Right lung (tissue), 5 donors: ENCODE measurements around the gene ATP5MK. TPM values are rescaled to one million over a fixed set of nuclear protein-coding genes. Genes with fewer than 3 reads are reported as not detected.

ENCODE experiments used
- polyA plus RNA-seq, 5 donors: library from polyadenylated mRNA; unstranded; fragments of 120-200 nt; gene quantifications; one replicate each; pipeline versions ENCODE4 v1.2.1 to v1.2.3, GENCODE V29; 2013; ENCODE audit warnings: inconsistent platforms in 1 of 5, low replicate concordance in 1 of 5; ENCODE audit not compliant: insufficient read length in 5 of 5, insufficient read depth in 1 of 5

The ATP5MK gene
- polyA plus RNA-seq, 5 donors: 142 to 196 (median 171) TPM

Other genes with a start within 250 kb of the ATP5MK start
- gene NT5C2, start 203.2 kb downstream of the ATP5MK start, polyA plus RNA-seq: 100 to 1,000 TPM in 4 of 5 donors, 10 to 100 TPM in 1; 95.8 to 184 (median 164) TPM
- under 1 TPM in 4 of 5 donors, not detected in 1; 0.09 to 0.28 (median 0.13) TPM for gene RPEL1, start 150.6 kb downstream of the ATP5MK start, polyA plus RNA-seq
- gene INA, start 119.3 kb downstream of the ATP5MK start, polyA plus RNA-seq: under 1 TPM; 0.30 to 0.53 (median 0.46) TPM
- gene PCGF6, start 45.3 kb downstream of the ATP5MK start, polyA plus RNA-seq: 10 to 100 TPM; 11.6 to 16.2 (median 12.8) TPM
- gene TAF5, start 28.5 kb downstream of the ATP5MK start, polyA plus RNA-seq: 1 to 10 TPM; 5.6 to 8.8 (median 7.5) TPM
- gene PDCD11, start 151 bp upstream of the ATP5MK start, polyA plus RNA-seq: 10 to 100 TPM; 33.3 to 42.9 (median 36.2) TPM
- gene CALHM2, start 55.9 kb upstream of the ATP5MK start, polyA plus RNA-seq: 10 to 100 TPM; 13.5 to 18.9 (median 15.0) TPM
- gene CALHM1, start 62.4 kb upstream of the ATP5MK start, polyA plus RNA-seq: under 1 TPM in 4 of 5 donors, not detected in 1; 0.05 to 0.12 (median 0.06) TPM
- gene CALHM3, start 82.8 kb upstream of the ATP5MK start, polyA plus RNA-seq: not detected
- gene NEURL1, start 97.2 kb upstream of the ATP5MK start, polyA plus RNA-seq: 1 to 10 TPM in 4 of 5 donors, under 1 TPM in 1; 0.99 to 2.7 (median 1.3) TPM